Transverse colon (tissue), 4 donors: ENCODE results near the gene ABO. TPM values are rescaled to one million over a fixed set of nuclear protein-coding genes. Genes with fewer than 3 reads are reported as not detected.
"Not testable (repeated sequence)": the region's sequence is repeated elsewhere in the genome, so short reads cannot be mapped to it uniquely, and the experiment has no call there.

Experiments
- DNase-seq: peaks from one replicate; pipeline ENCODE4 v3.0.0-alpha.2; 2019
- H3K27ac ChIP-seq, 4 donors: fragments of 200-600 bp; sonication (generic); 2 replicates each; pipeline ENCODE4 v1.5.1; 2016 to 2018; ENCODE audit warnings: inconsistent platforms in 4 of 4
- H3K27me3 ChIP-seq: fragments of 200-600 bp; sonication (generic); 2 replicates; pipeline ENCODE4 v1.5.1; 2017; ENCODE audit warnings: inconsistent platforms
- H3K36me3 ChIP-seq, 4 donors: fragments of 200-600 bp; sonication (generic); 2 replicates each; pipeline ENCODE4 v1.5.1; 2017 to 2019; ENCODE audit warnings: inconsistent platforms in 4 of 4
- H3K4me1 ChIP-seq, 4 donors: fragments of 200-600 bp; sonication (generic); 2 replicates each; pipeline ENCODE4 v1.5.1; 2017 to 2020; ENCODE audit warnings: inconsistent platforms in 4 of 4
- H3K4me3 ChIP-seq, 4 donors: fragments of 200-600 bp; sonication (generic); 1 replicate in 1 of 4; 2 replicates in 3 of 4; pipeline versions ENCODE4 v1.5.1 to v1.6.1; 2017 to 2019; ENCODE audit warnings: inconsistent platforms in 4 of 4
- H3K9me3 ChIP-seq, 2 donors: fragments of 200-600 bp; sonication (generic); 2 replicates each; pipeline ENCODE4 v1.5.1; 2017 to 2019; ENCODE audit warnings: inconsistent platforms in 2 of 2
- CTCF ChIP-seq, 5 experiments: fragments of 200-600 bp in 3 of 5; fragments of 450-650 bp in 2 of 5; sonication (generic) in 3 of 5; IDR thresholded peaks; 1 replicate in 2 of 5; 2 replicates in 3 of 5; pipeline ENCODE4 v1.5.1; 2016 to 2017; ENCODE audit warnings: antibody characterized with exemption in 5 of 5, inconsistent platforms in 3 of 5, mild to moderate bottlenecking in 2 of 5, moderate library complexity in 1 of 5
- EP300 ChIP-seq: sonication (generic); formaldehyde crosslinking; IDR thresholded peaks from one replicate; pipeline ENCODE4 v1.6.1; 2017; ENCODE audit warnings: antibody characterized with exemption, low read depth
- POLR2A ChIP-seq: fragments of 450-650 bp; IDR thresholded peaks from one replicate; pipeline ENCODE4 v1.6.1; 2016; ENCODE audit warnings: antibody characterized with exemption, mild to moderate bottlenecking, moderate library complexity
- POLR2AphosphoS5 ChIP-seq, 3 donors: sonication (generic); formaldehyde crosslinking; IDR thresholded peaks; one replicate each; pipeline ENCODE4 v1.6.1; 2016; ENCODE audit warnings: antibody characterized with exemption in 3 of 3
- WGBS, 2 donors: methylation state at CpG; one replicate each; pipeline ENCODE4 v1.1.5; 2018; ENCODE audit warnings: low coverage in 1 of 2; 5-methylcytosine and 5-hydroxymethylcytosine counted together
- in situ Hi-C, 4 donors: fragments of 200-750 bp; cut with MboI; loops; one replicate each; pipeline versions ENCODE4 v1.15.0 to v1.15.1; 2017; ENCODE audit warnings: low sequenced_read_pairs in 3 of 4, low pct_ligation_motif_present in 1 of 4, low pct_unique_long_range_greater_than_20kb in 1 of 4
- intact Hi-C: fragments of 100-400 bp; cut with DNase I; formaldehyde crosslinking; loops from one replicate; pipeline ENCODE4 v1.15.1; 2023; ENCODE audit warnings: low total_unique reads
- total RNA-seq, 4 donors: library from RNA; depleted of rRNA; stranded (reverse); fragments of >200 nt; gene quantifications; one replicate each; pipeline ENCODE4 v1.1.0, GENCODE V29; 2016

ABO gene
- total RNA-seq, 4 donors from 2014 or later: 77.4 to 199 (median 141) TPM

GRCh38 chr9:133303266-133304157 is 28.5 kb upstream of the ABO start:
- no peaks in the 10 kb centered on the region for H3K27me3 ChIP-seq
- in situ Hi-C loops (no loop called here), intact Hi-C loops (no loop called here)
- H3K4me1 ChIP-seq: no peaks in the 10 kb centered on the region
- H3K27ac ChIP-seq: no peak overlapping the region
- TF ChIP-seq POLR2AphosphoS5 (IDR thresholded peaks at IDR 0.05): no peak
- TF ChIP-seq CTCF (IDR thresholded peaks at IDR 0.05): no peak
- TF ChIP-seq EP300: no peak
- no peak for TF ChIP-seq POLR2A
- H3K36me3 ChIP-seq: no peaks in the 10 kb centered on the region
- no peak for DNase-seq
- no peaks in the 10 kb centered on the region for H3K9me3 ChIP-seq
- no peak overlapping the region for H3K4me3 ChIP-seq
- 72% methylated on average over 26 of the region's 26 CpGs; no CpG with 5 or more reads in 1 of the 2 donors for WGBS, 2 donors

GRCh38 chr9:133301253-133302230 is 26.5 kb upstream of the ABO start:
- intact Hi-C loops: loop anchor here (1.0 kb wide), 1 partner anchor 29 kb away; no protein-coding TSS in a partner anchor
- no peak for TF ChIP-seq EP300
- TF ChIP-seq POLR2A: no peak
- no peak for TF ChIP-seq CTCF (IDR thresholded peaks at IDR 0.05)
- no peak for TF ChIP-seq POLR2AphosphoS5 (IDR thresholded peaks at IDR 0.05)
- WGBS, 2 donors: 83 to 85% methylated on average over 1 to 13 of the region's 13 CpGs
- no peaks in the 10 kb centered on the region for H3K36me3 ChIP-seq
- no peaks in the 10 kb centered on the region for H3K9me3 ChIP-seq
- no peak for DNase-seq
- in situ Hi-C loops: no loop called here
- no peaks in the 10 kb centered on the region for H3K4me1 ChIP-seq
- no peaks in the 10 kb centered on the region for H3K27me3 ChIP-seq
- H3K27ac ChIP-seq: no peak overlapping the region
- no peak overlapping the region for H3K4me3 ChIP-seq

GRCh38 chr9:133299996-133300395 is 25.0 kb upstream of the ABO start:
- intact Hi-C loops, H3K36me3 ChIP-seq, H3K27me3 ChIP-seq, H3K27ac ChIP-seq, H3K4me1 ChIP-seq, H3K9me3 ChIP-seq, DNase-seq, in situ Hi-C loops, H3K4me3 ChIP-seq: not testable (repeated sequence)
- WGBS, 2 donors: 79% methylated on average over 12 of the region's 16 CpGs; no CpG with 5 or more reads in 1 of the 2 donors

GRCh38 chr9:133294257-133294656 is 19.3 kb upstream of the ABO start:
- Histone ChIP-seq H3K4me1 (no peaks in the 10 kb centered on the region), H3K27ac (no peak overlapping the region), H3K4me3 (no peak overlapping the region), H3K9me3 (peaks cover 9% of the 10 kb centered on the region in 2 donors), H3K27me3 (peaks cover 3% of the 10 kb centered on the region), H3K36me3 (no peaks in the 10 kb centered on the region)
- no peak for DNase-seq
- TF ChIP-seq CTCF (IDR thresholded peaks at IDR 0.05) (no peak), POLR2A (no peak), POLR2AphosphoS5 (IDR thresholded peaks at IDR 0.05) (no peak), EP300 (no peak)
- WGBS, 2 donors: 60 to 64% methylated on average over 1 of the region's 1 CpG
- in situ Hi-C loops (no loop called here), intact Hi-C loops (loop anchor here (5.0 kb wide), 1 partner anchor 1197 kb away; no protein-coding TSS in a partner anchor)
